Embryonic facial prominence (tissue), 1 donor: ENCODE data around the gene COL23A1.

Experiments used
- DNase-seq: peaks from one replicate; pipeline ENCODE4 v3.0.0-alpha.2; 2016; ENCODE audit errors: extremely low spot score

COL23A1 gene

DNA sequence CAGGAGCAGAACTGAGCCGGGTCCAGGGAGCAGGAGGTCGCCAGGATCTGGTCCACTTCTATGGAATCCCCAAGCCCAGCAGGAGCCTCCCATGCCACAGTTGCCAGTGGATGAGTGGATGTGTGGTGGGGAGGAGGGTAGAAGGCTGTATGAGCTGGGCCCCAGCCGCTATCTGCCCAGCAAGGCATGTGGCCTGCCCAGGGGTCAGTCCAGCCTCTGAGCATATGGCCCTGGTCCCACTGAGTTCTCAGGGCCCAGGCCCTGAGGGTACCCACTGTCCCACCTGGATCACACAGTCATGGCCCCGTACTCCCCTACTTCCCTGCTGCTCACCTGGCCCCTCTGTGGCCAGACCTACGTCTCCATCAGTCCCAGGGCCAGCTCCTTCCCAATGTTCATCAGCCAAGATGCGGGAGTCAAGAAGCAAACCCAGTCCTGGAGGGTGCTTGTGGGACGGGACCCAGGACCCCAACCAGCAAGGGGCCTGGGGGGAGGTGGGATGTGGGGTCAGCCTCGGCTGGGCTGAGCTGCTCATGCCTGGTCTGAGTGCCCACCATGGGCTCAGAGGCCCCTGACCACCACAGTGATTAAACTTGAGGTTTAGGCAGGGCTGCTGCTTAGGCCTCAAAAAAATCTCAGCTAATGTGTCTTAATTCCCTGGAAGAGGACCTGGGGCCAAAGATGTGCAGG, 152.7 kb downstream of the COL23A1 start:
- no peak for DNase-seq

DNA sequence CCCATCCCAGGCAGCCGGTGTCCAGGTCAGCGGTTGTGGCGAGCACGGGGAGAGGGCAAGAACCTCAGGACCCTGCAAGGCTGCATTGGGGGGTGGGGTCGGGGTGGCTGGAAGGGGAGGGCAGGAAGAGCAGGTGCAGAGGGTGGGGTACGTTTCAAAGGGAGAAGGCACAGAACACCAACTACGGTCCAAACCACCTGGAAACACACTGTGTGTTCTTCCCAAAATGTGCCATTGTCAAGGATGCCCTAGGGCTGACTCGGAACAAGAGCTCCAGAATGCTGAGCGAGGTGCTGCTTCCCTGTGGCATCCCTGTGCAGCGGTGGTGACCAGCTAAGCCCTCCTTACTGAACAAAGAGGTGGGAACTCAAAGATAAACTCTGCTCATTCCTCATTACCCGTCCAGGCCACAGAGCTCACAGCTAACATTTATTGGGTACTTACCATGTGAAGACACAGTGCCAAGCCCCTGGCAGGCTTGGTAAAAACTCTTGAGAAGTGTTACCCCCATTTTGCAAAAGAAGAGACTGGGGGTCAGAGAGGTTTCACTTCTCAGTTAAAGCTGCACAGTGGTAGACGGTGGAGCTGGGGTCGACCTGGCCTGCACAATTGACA, 153.8 kb downstream of the COL23A1 start:
- no peak for DNase-seq

GRCh38 chr5:178435321-178436238, 154.6 kb downstream of the COL23A1 start:
- DNase-seq: no peak

- DNase-seq: no peak
Observed at GRCh38 chr5:178434851-178435250, 155.3 kb downstream of the COL23A1 start.

- no peak for DNase-seq
Observed at GRCh38 chr5:178434016-178434761, 156.0 kb downstream of the COL23A1 start.

- no peak for DNase-seq
Observed at GRCh38 chr5:178433273-178433775, 156.9 kb downstream of the COL23A1 start.

GRCh38 chr5:178432421-178433272, 157.5 kb downstream of the COL23A1 start:
- no peak for DNase-seq

GRCh38 chr5:178431782-178432165, 158.4 kb downstream of the COL23A1 start:
- DNase-seq: no peak

DNA sequence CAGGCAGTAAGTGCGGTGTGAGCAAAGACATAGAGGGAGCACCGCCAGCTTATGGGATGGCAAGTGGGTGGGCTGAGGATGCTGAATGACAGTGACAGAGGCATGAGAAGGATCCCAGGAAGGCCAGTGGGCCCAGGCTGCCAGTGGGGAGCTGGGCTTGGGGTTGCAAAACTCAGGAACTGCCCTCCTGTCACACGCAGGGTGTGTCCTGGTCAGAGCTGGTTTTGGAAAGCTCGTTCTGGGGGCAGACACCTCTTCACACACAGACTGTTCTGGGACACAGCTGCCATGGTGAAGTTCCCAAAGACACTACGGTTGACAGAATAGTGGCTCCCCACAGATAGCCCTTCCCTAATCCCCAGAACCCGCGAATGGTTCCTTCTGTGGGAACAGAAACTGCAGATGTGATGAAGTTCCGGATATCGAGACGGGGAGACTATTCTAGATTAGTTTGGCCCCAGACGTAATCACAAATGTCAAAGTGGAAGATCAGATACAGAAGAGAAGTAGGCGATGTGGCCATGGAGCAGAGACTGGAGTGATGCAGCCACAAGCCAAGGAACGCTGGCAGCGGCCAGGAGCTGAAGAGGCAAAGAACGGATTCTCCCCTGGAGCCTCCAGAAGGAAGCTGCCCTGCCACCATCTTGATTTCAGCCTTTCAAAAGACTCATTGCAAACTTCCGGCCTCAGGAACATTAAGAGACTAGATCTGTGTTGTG, 159.0 kb downstream of the COL23A1 start:
- no peak for DNase-seq

DNA sequence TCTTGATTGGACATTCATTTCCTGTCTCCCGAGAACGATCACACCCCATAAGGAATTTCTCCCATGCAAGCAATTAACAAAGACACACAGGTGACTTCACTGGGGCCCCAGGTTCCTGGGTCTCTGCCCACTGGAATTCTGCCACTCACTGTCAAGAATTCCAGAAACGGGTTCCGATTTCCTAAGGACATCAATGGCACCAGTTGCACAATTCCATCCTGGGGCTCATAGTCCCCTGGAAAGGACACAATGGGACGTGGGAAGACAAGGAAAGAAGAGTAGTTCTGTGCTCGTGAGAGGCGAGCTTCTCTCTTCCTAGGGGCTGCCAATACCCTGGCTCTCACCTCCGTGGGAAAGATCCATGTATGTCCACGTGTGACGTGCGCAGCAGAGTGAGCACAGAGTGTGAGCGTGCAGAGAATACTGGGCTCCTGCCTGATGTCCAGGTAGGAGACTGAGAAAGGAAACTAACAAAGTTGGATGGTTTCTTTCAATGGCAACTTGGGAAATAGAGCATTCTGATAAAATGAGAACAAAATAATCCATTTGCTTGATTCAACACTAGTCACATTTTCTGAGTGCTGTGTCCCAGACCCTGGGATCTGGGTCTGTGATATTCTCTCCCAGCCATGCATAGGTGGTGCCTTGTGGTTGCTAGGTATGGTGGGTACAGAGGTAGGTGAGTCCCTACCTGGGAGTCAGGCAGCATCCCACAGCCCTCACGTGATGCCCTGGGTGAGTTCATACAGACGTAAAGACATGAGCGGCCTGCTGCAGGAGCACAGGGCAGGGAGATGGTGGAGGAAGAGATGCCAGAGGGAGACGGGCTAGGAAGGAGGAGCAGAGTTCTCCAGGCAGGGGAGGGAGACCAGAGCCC, 159.8 kb downstream of the COL23A1 start:
- DNase-seq: no peak

- no peak for DNase-seq
Observed at GRCh38 chr5:178429491-178430185, 160.6 kb downstream of the COL23A1 start.

- DNase-seq: no peak
Observed at GRCh38 chr5:178429156-178429468, 161.1 kb downstream of the COL23A1 start.

DNA sequence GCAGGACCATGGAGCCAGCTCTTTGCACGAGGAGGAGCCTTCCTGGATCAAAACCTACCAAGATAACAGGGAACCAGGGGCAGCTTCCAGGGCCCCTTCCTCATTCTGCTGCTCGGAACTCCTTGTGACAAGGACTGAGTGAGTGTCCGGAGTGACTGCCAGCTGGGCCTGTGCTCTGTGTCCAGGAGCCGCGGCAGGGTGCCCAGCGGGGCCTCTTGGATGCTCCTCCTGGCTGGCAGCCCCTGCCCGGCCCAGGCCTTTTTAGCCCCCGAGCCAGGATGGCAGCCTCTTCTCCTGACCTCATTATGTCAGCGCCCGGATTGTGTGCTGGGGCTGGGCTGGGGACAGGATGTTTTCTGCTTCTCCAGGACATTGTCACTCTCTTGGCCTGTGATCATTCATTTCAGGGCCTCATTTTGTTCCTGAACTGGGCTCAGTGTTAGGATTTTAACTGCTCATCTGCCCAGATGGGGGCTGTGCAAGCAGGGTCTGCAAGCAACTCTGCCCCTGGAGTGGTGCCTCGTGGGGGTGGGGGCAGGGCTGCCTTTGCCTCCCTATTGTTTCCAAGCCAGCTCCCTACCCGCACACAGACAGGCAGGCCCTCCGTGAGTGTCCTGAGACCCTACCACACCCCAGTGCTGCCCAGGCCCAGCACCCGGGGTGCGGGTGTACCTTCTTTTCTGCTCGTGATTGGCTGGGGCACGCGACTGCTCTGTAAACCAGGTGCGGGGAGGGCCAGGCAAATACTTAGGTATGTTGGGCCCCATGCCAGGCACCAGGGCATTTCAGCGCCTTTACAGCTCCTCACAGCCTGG, 161.6 kb downstream of the COL23A1 start:
- DNase-seq: no peak

GRCh38 chr5:178427576-178428197, 162.5 kb downstream of the COL23A1 start:
- no peak for DNase-seq

DNA sequence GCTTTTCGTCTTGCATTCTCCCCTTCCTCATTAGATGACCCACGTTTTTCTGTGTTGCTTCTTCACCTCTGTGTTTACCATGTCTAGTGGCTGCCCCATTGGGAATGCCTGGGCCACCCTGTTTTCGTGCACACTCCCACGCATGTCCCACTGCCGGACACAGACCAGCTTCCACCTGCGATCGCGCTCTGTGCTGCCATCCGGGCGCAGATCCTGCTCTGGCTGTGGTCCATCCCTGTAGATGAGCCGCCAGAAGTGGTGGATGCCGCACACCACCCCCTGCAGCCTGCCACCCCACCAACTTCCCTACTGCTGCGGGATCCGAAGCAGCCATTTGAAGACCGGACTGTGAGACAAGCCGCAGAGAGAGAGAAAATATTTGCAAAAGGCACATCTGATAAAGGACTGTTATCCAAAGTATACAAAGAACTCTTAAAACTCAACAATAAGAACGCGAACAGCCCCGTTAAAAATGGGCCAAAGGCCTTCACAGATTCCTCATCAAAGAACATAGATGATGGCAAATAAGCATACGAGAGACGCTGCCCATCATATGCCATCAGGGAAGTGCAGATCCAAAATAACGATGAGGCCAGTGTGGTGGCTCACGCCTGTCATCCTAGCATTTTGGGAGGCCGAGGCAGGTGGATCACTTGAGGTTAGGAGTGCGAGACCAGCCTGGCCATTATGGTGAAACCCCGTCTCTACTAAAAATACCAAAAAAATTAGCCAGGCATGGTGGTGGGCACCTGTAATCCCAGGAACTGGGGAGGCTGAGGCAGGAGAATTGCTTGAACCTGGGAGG, 163.7 kb downstream of the COL23A1 start:
- no peak for DNase-seq

DNA sequence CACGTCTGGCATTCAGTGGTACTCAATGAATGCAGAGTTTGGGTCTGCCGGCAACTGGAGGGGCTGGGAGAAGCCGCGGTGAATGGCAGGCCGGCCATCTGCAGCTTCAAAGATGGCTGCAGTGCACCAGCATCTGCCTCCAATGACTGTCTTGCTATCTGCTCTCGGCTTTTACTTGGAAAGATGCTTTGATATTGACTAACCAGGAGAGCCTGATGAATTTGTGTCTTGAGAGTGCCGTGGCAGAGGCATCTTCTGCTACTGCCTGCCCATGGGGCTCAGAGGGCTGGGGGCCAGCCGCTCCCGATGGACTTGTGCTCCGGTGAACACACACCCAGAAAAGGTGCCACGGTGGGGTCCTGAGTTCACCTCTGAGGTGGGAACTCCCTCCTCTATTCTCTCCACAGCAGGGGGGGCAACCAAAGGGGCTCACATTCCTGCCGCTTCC, 164.5 kb downstream of the COL23A1 start:
- no peak for DNase-seq
